GM12892 (cell line): ENCODE measurements around the gene ANKMY1.

Experiments
- POLR2A ChIP-seq: IDR thresholded peaks from 2 replicates; pipeline ENCODE4 v1.6.1; 2011; ENCODE audit warnings: low read depth, low read length, control low read depth
- POLR2AphosphoS5 ChIP-seq: IDR thresholded peaks from 2 replicates; pipeline ENCODE4 v1.6.1; 2011; ENCODE audit warnings: low read depth, low read length, control low read depth
- TAF1 ChIP-seq: IDR thresholded peaks from 2 replicates; pipeline ENCODE4 v1.6.1; 2011; ENCODE audit warnings: low read depth, mild to moderate bottlenecking, control low read depth, low read length, borderline replicate concordance

- TF ChIP-seq POLR2AphosphoS5 (no peak), POLR2A (no peak), TAF1 (no peak)
Observed at GRCh38 chr2:240603081-240603835, 45.5 kb upstream of the ANKMY1 start.
